CD4-positive, alpha-beta T cell treated with Interferon alpha-2 for 1 hour (primary cell): ENCODE results near the gene EPS8L3.
A peak's percentile ranks its signal among the peaks of the same experiment; 100 is the strongest.

Source experiments
- DNase-seq, 2 donors: peaks; one replicate each; pipeline ENCODE4 v3.0.0-alpha.2; 2020 to 2022

The EPS8L3 gene

DNA sequence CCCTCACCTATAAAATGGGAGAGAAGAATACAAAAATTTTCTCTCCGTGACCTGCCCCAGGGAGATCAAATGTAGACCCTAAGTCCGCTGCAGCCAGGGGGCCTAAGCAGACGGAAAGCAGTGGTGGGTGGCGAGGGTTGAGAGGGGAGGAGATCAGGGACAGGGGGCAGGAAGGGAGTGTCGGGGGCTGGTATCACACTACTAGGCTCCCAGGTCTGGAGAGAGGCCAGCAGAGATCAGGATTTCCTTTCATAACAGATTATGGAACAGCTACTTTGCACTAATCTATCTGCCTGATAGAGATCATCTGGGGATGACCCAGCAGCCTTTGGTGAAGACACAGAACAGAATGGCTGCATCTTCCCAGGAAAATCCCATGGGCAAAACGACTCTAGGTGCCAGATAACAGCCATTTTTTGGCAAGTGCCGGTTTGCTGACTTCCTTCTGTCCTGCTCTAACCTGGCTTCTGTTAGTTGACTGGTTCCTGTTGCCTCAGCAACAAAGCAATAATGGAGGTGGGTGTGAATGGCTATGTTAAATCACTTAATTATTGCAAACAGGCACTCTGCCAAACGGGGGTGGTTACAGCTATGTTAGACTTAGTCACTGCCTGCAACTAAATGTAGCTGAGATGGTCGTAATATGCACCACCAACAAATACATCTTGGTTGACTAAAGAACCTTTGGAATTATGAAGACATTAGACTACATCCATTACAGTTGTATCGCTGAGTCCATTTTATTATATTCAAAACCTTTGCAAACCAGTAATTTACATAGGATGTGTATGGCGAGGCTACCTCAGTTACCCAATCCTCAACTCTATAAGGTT is 30.0 kb upstream of the EPS8L3 start:
- peak; percentile 30 to 64 for DNase-seq

DNA sequence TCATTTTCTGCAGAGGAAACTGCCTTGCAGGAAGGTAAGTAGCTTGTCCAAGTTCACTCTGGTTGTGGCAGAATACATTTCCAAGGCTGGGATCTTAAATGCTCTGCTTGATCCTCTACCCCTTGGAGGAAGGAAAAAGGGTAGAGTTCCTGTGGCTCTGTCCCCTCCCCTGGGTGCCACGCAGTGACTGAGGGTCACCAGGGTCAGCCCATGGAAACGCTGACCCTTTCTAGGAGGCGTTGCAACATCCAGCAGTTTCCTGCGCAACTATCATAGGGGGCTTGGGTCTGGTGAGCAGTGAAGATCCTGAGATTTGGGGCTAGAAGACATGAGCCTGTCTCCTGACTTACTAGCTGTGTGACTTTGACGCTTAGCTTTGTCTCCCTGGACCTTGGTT is 29.4 kb upstream of the EPS8L3 start:
- DNase-seq = no peak

DNA sequence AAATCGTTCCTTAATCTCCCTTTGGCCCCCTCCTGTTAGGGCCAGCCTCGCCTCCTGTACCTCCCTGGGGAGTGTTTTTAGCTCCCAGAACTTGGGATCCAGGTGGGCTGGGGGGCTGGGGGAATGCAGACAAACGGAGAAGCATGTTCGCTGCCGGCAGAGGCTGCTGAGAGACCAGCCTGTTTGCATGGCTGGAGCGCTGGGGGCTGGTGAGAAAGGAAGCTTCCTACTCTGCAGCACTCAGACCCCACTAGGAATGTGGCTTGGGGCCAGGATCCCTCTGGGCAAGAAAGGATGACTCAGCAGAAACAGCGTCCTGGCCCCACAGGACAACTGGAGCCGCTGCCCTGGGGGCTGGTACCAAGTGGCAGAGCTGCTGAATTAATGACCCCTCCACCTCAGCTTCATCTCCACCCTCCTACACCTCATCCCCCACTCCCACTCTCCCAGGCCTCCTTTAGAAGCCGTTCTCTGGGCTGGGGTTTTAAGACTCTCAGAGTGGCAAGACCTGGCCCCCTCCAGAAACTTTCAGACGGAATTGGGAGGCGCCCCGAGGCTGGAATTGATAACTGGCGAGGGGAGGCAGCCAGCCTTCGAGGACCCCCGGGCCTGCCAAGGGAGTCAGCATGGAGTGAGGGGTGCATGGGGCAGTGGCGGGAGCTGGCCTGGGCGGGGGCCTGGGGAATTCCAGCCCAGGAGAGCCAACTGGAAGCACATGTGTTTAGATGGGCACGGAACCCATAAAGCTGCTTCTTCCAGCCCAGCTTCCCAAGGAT is 28.5 kb upstream of the EPS8L3 start:
- no peak for DNase-seq

DNA sequence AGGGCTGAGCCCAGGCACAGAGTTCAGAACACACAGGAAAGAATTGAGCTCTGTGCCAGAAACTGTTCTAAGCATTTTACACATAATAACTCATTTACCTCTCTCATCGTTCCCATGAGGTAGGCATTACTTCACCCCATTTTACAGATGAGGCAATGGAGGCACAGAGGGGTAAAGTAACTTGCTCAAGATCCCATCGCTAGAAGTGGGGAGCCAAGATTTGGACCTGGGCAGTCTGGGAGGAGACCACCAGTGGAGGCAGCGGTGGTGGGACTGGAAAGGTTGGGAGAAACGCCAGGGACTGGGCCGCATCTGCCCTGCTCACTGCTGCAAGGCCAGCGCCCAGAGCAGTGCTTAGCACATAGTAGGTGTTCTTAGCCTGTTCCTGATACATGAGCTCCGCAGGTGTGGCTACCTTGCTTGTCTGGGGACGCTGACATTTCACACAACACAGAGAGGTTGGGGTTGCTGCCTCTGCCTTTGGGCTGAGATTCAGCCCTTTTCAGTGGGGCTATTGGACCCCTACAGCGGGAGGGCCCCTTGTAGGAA is 27.8 kb upstream of the EPS8L3 start:
- no peak for DNase-seq

DNA sequence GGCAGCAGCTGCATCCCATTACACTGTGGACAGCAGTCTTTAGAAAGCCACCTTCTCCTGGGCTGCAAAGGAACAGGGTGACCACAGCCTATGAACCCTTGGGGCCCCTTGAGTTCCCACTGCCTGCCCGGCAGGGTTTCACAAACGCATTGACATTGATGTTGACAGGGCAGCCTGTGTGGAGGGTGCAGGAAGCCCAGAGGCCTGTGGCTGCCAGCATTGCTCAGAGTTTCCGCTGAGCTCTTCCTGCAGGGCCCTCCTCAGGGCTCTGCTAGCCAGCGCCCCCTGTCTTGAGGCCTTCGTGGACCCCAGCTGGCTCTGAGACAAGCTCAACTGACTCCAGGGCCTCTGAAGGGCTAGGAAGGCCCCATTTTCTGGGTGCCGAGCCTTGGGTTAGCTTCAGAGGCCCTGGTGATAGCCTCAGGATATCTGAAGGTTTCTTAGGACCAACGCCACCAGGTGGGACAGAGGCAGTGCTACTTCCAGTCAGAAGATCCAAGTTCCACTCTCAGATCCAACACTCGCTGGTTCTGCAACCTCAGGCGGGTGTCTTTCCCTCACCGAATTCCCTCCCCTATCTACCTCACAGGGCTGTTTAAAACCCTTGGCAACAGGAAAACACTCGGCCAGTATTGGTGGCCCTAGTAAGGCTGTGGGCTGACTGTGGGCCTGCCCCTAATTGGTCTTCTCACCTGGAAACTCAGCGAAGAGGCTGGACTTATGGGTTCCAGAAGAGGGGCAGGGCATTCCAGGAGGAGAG is 27.2 kb upstream of the EPS8L3 start:
- peak; percentile 76 to 83 for DNase-seq

DNA sequence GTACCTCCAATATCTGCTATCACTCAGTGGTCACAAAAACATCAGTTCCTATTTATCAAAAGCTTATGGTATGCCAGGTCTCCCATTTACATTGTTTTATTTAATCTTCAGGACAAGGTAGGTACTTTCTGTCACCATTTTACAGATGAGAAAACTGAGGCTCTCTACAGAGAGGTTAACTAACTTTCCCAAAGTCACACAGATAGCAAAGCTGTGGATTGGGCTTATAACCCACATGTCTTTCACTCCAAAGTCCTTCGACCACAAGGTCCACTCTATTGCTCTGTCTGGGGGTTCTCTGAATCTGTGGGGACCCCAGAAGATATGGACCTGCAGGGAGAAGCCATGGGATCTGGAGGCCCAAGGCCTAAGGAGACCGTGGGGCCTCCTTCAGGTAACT is 26.6 kb upstream of the EPS8L3 start:
- no peak for DNase-seq

DNA sequence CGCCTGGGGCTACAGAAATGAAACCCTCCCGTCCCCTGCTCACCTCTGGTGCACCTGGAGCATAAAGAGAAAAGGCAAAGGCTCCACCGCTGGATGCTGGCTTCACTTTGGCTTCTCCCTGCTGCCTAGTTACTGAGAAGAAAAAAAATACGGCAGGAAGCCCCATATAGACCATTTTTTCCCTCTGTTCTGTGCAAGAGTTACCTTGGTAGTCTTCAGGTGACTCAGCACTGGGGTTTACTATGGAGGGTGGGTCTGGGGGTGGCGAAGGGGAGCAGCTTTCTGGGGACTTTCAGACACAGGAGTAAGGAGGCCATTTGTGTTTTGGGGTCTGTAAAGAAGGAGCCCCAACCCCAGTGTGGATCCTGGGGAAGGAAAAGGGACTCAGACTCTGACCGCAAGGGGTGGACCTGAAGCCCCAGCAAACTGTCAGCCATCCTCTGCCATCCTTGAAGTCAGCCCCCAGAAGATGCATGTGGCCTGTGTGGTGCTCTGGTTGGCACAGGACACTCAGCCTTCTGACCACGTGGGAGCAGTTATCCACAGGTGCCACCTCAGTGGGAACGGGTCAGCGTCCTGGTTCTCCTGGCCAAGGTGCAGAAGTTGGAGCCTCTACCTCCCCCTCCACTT is 25.9 kb upstream of the EPS8L3 start:
- no peak for DNase-seq

DNA sequence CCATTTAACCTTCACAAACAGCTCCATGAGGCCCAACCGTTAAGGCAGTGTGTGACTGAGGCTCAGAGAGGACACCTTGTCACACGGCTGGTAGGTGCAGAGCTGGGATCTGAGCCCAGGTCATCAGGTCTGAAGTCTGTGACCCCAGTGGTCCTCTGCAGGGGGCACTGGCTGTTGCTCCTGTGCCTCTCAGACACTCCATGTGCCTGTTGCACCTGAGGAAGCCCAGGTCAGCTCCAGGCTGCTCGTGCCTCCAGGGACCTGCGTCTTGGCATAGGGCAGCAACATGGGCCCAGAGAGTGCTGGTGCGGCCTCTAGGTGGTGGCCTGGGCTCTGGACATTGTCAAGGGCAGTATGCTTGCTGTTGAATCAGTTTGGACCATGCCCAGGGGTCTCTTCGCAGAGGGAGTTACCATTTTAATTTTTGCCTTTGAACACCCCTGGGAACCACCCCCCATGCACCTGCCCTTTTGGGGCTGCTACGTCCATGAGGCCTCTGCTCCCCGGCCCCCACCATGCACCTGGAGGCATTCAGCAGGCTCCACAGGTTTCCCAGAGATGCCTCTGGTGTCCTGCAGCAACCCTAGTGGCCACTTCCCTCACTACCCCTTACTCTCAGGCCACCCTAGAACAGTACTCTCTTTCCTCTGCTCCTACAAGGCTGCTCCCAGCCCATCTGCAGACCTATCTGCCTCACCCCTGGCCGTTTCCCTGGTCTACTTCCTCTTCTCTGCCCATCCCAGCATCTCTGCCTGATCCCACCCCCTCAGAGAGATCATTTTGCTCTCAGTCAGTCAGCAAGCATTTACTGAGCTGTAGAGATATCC is 25.2 kb upstream of the EPS8L3 start:
- DNase-seq = no peak

DNA sequence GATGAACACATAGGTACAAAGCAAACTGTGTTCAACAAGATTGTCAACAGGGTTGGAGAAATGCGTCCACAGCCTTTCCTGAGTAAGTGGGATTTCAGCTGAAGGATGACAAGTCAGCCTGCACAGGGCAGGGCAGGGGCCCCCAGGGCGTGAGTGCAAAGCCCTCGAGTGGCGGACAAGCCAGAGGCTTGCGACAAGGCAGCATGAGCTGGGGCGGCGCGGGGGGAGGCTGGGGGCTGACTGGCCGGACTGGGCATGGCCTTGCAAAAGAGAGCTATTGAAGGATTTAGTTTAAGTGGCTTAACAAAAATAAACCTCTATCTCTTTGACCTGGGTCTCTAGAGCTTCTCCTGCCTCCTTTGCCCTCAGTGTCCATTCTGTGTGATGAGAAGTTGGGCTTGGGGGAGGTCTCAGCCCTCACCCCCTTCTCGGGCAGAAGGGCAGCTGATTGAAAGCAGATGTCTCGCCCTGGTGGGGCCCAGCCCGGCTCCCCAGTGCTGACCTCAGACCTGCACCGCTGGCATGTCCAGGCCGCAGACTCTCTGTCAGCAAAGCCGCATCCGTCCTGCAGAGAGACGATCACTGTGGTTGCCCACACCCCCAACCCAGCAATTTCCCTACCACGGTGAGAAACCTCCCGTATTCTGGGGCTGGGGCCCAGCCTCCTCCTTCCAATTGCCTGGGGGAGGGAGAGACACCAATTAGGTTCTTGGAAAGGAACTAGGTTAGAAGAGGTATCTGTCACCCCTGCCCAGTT is 24.3 kb upstream of the EPS8L3 start:
- DNase-seq = peak in 1 of 2 donors; percentile 31

DNA sequence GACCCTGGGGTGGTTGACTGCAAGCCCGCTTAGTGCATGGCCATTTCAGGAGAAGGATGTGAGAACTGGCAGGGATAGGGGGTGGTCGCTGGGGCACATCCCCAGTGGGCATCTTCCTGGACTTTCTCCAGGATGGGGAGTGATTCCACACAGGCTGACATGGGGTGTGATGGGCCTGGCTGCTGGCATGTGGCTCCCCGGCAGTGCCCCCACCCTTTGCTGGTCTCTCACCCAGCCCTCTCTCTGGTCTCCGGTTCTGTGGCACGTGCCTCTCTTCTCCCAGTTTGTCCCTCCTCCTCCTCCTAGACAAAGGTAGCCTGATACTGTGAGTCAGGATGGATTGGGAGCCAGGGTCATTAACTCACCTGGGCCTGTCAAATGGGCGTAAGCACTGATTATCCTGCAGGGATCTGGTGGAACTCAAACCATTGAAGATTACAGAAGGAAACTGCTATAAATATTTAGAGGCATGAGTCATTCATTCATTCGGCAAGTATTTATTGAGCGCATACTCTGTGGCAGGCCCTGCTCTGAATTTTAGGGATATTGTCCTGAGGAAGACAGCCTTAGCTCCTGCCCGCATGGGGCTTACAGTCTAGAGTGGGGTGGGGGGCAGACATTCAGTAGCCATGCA is 23.6 kb upstream of the EPS8L3 start:
- no peak for DNase-seq

DNA sequence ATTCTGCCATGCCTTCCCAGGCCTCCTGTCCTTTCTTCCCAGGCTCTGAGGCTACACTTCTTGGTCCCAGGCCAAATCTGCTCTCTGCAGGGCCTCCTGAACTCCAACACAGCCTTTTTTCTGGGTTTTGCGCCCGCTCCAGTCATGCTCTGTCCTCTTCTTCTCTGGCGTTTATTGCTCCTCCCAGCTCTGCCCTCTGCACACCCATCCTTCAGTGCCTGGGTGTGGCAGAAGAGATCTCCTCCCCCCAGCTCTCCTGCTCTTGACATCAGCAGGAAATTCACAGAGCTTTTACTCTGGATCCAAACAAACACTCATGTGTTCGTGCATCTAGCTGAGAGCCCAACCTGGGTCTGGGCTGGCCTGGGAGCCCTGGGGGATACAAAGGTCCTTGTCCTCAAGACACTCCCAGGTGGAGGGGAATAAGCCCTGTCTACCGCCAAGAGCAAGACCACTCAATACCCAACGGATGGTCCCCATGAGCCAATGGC is 22.9 kb upstream of the EPS8L3 start:
- no peak for DNase-seq

DNA sequence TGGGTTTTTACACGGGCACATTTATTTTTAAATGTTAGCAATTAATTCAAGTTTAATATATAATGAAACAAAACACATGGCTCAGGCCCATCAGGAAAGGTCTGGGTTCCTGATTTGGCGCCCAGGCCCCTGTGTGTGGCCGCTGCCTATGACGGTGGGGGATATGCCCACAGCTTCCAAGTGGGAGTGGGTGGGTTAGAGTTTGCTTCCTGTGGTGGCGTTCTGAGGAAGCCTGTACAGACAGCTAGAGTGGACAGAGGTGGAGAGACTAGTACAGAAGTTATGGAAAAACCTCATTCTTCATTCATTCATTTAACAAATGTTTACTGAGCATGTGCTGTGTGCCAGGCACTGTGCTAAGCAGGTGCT is 22.4 kb upstream of the EPS8L3 start:
- no peak for DNase-seq

DNA sequence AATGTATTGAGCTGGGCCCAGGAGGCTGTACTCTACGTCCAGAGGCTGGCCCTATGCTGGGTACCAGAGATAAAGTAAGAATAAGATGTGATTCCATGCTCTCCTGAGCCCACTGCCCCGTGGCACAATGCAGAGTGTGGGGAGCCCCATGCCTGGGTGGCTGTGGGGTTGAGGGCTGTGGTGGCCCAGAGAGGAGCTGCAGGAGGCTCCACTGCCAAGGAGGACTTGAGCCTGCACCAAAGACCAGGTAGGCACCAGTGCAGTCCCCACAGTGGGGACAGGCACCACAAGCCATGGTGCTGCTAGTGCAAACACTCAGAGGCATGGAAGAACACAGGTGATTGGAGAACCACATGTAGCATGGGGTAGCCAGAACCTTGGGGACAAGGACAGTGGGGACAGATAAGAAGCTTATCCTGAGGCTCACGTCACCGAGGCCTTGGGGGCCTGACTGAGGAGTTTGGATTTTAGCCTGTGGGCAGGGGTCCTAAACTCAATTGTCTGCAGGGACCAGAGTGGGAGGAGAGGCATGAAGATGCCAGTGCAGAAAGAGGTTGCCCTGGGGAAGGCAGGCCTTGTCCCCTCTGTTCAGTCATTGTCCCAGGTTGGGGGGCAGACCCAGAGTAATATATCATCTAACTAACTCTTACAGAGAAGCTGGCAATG is 21.9 kb upstream of the EPS8L3 start:
- no peak for DNase-seq

DNA sequence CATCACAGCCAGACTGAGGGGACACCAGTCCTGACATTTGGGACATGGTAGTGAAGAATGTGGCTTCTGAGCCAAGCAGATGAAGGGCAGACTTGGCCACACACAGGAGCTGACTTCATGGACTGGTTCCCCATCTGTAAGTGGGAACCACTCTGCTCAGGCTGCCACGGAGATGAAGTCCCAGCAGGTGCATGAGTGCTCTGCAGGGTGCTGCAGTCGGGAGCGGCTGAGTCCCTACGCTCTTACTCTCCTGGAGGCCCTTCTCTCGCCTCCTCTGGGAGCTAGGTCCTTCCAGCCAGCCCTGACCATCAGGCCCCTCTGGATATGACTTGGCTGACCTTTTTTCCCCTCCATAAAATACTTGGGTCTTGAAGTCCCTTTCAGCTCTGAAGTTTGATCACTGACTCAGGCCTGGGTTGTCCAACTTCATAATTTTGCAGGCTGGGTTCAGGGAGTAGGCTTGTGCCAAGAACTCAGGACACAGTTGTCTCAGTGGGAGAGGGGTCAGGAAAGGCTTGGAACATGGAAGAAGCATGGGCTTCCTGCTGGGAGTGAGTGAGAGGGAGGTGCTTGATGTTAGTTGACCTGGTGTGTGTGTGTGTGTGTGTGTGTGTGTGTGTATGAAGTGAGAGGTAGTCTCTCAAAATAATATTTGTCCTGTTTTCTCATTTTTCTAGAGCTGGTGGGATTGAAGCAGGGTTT is 21.0 kb upstream of the EPS8L3 start:
- DNase-seq = no peak

DNA sequence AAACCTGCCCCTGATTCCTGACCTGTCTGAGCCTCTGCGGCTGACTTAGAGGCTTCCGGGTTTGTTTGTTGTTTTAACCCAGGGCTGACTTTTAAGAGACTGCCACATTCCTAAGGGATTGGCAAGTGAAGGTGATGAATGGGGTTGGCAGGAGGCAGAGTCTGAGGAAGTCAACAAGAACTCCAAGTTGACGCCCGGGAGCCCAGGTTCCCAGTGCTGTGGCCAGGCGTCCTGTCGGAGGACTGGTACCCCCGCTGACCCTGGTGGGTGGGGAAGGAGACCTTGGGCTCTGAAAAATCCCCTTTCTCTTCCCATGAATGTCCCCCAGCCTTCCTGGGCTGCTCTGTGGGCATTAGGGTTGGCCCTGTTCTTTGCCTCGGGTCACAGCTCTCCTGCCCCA is 19.7 kb upstream of the EPS8L3 start:
- DNase-seq = no peak

DNA sequence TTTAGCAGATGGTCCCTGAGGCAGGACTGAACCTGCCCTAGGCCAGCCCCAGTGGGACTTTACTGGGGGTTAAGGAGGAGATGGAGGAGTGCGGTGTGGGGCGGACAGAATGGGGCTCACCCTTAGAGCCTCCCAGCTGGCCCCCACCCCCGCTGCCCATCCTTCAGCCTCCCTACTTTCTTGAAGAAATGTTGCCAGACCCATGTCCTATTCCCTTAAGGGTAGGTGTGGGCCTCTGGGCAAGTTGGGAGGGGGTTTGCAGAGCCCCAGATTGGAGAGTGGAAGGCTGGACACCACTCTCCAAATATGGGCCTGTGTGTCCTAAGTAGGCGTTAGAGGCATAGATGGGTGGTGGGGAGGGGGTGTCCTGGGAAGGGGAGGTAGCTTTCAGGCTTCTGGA is 19.2 kb upstream of the EPS8L3 start:
- no peak for DNase-seq

DNA sequence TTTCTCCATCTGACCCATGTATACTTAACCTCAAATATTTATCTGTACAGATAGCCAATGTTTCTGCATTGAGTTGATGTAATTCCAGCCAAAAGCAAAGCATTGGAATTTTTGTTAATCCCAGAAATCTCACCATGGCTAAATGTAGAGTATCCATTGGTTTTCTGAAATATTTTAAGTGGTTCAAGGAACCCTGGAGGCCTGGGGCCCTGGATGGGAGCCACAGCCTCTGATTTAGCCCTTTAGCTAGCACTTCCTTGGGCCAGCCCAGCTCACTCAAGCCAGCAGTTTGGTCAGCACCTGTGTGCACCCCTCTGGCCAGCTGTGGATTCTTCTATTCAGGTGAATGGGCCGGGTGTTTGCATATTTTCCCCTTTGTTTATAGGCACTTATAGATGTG is 18.8 kb upstream of the EPS8L3 start:
- no peak for DNase-seq

DNA sequence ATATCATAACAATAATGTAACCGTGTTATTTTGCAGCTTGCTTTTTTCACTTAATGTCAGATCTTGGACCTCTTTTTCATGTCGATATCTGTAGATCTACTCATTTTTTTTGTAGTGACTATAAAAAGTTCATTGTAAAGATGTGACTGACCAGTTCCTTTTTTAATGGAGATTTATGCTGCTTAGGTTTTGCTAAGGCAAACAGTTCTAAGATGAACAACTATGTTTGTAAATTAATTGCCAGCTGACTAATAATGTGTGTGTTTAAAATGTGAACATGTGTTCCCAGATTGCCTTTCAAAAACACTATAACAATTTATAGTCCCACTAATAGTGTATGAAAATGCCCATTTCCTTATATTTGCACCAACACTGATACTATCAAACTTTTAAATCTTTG is 18.1 kb upstream of the EPS8L3 start:
- DNase-seq = no peak

DNA sequence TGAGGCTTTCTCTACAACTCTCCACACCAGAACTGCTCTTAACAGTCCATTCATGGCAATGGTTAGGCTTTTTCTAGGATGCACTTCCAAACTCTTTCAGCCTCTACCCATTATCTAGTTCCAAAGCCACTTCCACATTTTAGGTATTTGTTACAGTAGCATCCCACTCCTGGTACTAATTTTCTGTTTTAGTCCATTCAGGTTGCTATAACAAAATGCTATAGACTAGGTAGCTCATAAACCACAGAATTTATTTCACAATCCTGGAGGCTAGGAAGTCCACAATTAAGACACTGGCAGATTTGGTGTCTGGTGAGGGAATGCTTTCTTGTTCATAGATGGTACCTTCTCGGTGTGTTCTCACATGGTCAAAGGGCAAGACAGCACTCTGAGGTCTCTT is 17.3 kb upstream of the EPS8L3 start:
- no peak for DNase-seq
